HG02970 (cell line): ENCODE data around the gene HOXB13.

ENCODE experiments used
- ATAC-seq: cut with Tn5 transposase; IDR thresholded peaks from one replicate; pipeline ENCODE4 v1.9.1; 2021; ENCODE audit warnings: mild to moderate bottlenecking, moderate library complexity, moderate number of reproducible peaks; ENCODE audit not compliant: unreplicated experiment, low FRiP score

HOXB13 gene

DNA sequence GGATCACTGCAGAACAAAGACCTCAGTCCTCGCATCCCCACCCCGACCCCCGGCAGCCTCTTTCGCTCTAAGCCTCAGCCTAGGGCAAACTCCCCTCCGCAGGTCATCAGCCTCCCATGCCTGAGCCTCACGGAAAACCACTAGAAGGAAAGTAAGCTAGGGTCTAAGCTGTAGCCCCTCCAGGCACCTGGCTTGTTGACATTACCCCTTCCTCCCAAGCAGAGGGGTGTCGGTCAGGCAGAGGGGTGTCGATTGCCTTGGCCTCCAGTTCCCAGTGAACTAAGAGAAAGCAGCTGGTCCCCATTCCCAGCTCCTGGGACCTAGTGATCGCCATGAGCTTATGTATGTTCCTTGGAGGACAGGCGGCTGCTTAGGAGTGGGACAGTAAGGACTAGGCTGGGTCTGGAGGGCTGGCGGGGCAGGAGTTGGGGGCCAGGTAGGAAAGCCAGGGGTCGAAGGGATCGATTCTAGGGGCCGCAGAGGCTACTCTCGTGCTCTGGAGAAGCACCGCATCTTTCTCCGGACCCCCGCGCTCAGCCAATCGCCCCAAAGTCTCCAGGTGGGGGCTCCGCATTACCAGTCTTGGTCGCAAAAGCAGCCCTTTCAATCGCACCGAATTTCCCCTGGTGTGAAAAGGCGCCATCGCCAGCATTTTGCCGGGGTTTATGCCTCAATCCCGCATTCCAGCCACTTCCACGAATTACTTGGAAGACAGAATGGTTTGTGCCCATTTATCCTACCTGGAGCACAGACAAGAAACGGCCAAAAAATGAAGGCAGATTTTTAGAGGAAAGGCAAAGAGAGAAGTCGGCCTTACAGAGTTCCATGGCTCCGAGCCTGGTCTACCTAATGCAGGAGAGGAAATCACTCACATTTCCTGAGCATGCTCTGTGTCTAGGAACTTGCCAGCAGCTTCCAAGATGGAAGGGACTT lies 21.3 kb upstream of the HOXB13 start:
- no peak for ATAC-seq

GRCh38 chr17:48748718-48749566 lies 20.4 kb upstream of the HOXB13 start:
- ATAC-seq = no peak

- ATAC-seq = no peak
Observed at GRCh38 chr17:48747445-48748363, 19.2 kb upstream of the HOXB13 start.

DNA sequence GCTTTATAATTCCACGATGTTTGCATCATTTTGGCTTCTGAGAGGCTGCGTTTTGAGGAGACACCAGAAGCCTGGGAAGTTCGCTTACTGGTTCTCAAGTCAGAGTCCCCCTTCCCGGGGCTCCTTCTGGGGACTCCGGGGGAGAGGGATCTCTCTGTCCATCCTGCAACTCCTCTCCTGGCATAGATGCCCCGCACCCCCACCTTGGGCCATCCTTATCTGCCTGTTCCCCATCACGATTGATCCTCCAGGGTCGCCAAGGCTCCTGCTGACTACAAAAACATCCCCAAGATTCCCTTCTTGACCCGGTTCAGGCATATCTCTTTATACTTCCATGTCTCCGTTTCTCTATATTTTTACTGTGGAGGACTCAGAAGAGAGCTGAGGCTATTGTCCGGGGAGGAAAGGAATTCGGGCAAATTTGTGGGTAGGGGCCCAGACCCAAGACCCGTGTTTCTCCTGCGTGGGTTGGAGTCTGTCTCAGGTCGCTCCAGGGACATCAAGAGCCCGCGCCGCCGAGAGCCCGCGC lies 18.4 kb upstream of the HOXB13 start:
- no peak for ATAC-seq

GRCh38 chr17:48745381-48746275 lies 17.1 kb upstream of the HOXB13 start:
- ATAC-seq = no peak

- no peak for ATAC-seq
Observed at GRCh38 chr17:48740537-48740936, 12.0 kb upstream of the HOXB13 start.

- ATAC-seq = no peak
Observed at GRCh38 chr17:48738803-48739526, 10.4 kb upstream of the HOXB13 start.

GRCh38 chr17:48738424-48738802 lies 9.9 kb upstream of the HOXB13 start:
- ATAC-seq = no peak

GRCh38 chr17:48737330-48738043 lies 8.9 kb upstream of the HOXB13 start:
- ATAC-seq = no peak

GRCh38 chr17:48735062-48735351 lies 6.5 kb upstream of the HOXB13 start:
- no peak for ATAC-seq

GRCh38 chr17:48734333-48735061 lies 5.9 kb upstream of the HOXB13 start:
- no peak for ATAC-seq

- ATAC-seq = no peak
Observed at GRCh38 chr17:48733632-48734328, 5.2 kb upstream of the HOXB13 start.

GRCh38 chr17:48732688-48733629 lies 4.4 kb upstream of the HOXB13 start:
- no peak for ATAC-seq

- no peak for ATAC-seq
Observed at GRCh38 chr17:48731355-48731754, 2.8 kb upstream of the HOXB13 start.

- no peak for ATAC-seq
Observed at GRCh38 chr17:48730240-48730550, 1.6 kb upstream of the HOXB13 start.
